ENCODE data around the gene USP4.

DNA sequence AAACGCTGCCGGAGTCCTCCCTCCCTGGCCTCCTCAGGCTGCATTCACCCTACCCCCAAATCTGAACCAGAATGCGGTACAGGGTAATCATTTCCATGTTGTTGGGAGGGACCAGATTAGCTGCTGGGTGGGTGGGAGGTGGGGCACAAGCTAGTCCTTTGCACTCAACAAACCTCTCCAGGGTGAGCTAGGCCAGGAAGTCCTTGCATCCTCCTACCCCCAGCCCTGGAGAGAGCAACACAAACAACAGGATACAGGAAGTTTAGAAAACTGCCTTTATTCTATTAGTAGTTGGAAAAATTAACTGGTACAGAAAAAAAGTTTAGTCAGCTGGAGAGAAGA, 19.0 kb upstream of the USP4 start:
- TF ChIP-seq EZH2 (IDR thresholded peaks at IDR 0.05; ENCODE audit: insufficient read depth, poor library complexity, severe bottlenecking) (no peak), EZH2phosphoT487 (IDR thresholded peaks at IDR 0.05; ENCODE audit: insufficient read depth, low read depth) (no peak)
